ENCODE measurements around the gene IFITM1. TPM values are rescaled to one million over a fixed set of nuclear protein-coding genes. Genes with fewer than 3 reads are reported as not detected.
A peak's percentile ranks its signal among the peaks of the same experiment; 100 is the strongest.

The IFITM1 gene
- total RNA-seq, 1 experiment from 2014 or later = 544 TPM

- TF ChIP-seq, protein P1, sequence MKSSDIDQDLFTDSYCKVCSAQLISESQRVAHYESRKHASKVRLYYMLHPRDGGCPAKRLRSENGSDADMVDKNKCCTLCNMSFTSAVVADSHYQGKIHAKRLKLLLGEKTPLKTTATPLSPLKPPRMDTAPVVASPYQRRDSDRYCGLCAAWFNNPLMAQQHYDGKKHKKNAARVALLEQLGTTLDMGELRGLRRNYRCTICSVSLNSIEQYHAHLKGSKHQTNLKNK (CRISPR knock-in tag; IDR thresholded peaks at IDR 0.05) = 0 out of 2 replicates have a peak, but pooled peaks have one; percentile 4
- TF ChIP-seq SP1 (CRISPR knock-in tag; conservative IDR thresholded peaks at IDR 0.05) (no peak), IRF1 (CRISPR knock-in tag; IDR thresholded peaks at IDR 0.05) (no peak), NR1H2 (CRISPR knock-in tag; IDR thresholded peaks at IDR 0.05) (no peak), TP53 (CRISPR knock-in tag; IDR thresholded peaks at IDR 0.05) (no peak), USF2 (CRISPR knock-in tag; IDR thresholded peaks at IDR 0.05) (no peak), TCF7 (CRISPR knock-in tag; IDR thresholded peaks at IDR 0.05; ENCODE audit: low read depth) (no peak), NFATC4 (CRISPR knock-in tag; IDR thresholded peaks at IDR 0.05) (no peak), NR2C2 (CRISPR knock-in tag; IDR thresholded peaks at IDR 0.05) (no peak), RELA (CRISPR knock-in tag; IDR thresholded peaks at IDR 0.05; ENCODE audit: borderline replicate concordance) (no peak; the same call in 1 of the 2 replicates), ZBTB21 (CRISPR knock-in tag; IDR thresholded peaks at IDR 0.05; ENCODE audit: borderline replicate concordance) (no peak), ZNF671 (CRISPR knock-in tag; IDR thresholded peaks at IDR 0.05) (no peak), ATF2 (CRISPR knock-in tag; IDR thresholded peaks at IDR 0.05; ENCODE audit: borderline replicate concordance, low read depth) (no peak), IRF2 (CRISPR knock-in tag; IDR thresholded peaks at IDR 0.05; ENCODE audit: borderline replicate concordance, low read depth) (no peak), JAZF1 (CRISPR knock-in tag; IDR thresholded peaks at IDR 0.05) (no peak), ZNF232 (CRISPR knock-in tag; IDR thresholded peaks at IDR 0.05) (no peak), ZNF416 (CRISPR knock-in tag; IDR thresholded peaks at IDR 0.05) (no peak), SMAD4 (CRISPR knock-in tag; IDR thresholded peaks at IDR 0.05) (no peak), ATF1 (CRISPR knock-in tag; IDR thresholded peaks at IDR 0.05) (no peak), RORB (CRISPR knock-in tag; IDR thresholded peaks at IDR 0.05) (no peak)
- TF ChIP-seq, protein P2, sequence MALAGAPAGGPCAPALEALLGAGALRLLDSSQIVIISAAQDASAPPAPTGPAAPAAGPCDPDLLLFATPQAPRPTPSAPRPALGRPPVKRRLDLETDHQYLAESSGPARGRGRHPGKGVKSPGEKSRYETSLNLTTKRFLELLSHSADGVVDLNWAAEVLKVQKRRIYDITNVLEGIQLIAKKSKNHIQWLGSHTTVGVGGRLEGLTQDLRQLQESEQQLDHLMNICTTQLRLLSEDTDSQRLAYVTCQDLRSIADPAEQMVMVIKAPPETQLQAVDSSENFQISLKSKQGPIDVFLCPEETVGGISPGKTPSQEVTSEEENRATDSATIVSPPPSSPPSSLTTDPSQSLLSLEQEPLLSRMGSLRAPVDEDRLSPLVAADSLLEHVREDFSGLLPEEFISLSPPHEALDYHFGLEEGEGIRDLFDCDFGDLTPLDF (CRISPR knock-in tag; IDR thresholded peaks at IDR 0.05) = no peak
- TF ChIP-seq, protein P3, sequence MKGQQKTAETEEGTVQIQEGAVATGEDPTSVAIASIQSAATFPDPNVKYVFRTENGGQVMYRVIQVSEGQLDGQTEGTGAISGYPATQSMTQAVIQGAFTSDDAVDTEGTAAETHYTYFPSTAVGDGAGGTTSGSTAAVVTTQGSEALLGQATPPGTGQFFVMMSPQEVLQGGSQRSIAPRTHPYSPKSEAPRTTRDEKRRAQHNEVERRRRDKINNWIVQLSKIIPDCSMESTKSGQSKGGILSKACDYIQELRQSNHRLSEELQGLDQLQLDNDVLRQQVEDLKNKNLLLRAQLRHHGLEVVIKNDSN (CRISPR knock-in tag; IDR thresholded peaks at IDR 0.05) = peak; percentile 45
- TF ChIP-seq, protein P4, sequence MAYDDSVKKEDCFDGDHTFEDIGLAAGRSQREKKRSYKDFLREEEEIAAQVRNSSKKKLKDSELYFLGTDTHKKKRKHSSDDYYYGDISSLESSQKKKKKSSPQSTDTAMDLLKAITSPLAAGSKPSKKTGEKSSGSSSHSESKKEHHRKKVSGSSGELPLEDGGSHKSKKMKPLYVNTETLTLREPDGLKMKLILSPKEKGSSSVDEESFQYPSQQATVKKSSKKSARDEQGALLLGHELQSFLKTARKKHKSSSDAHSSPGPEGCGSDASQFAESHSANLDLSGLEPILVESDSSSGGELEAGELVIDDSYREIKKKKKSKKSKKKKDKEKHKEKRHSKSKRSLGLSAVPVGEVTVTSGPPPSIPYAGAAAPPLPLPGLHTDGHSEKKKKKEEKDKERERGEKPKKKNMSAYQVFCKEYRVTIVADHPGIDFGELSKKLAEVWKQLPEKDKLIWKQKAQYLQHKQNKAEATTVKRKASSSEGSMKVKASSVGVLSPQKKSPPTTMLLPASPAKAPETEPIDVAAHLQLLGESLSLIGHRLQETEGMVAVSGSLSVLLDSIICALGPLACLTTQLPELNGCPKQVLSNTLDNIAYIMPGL (CRISPR knock-in tag; IDR thresholded peaks at IDR 0.05) = 0 out of 2 replicates have a peak, but pooled peaks have one; percentile 17
These were observed 2.3 kb downstream of the IFITM1 start (continued) for GRCh38 chr11:316031-316701.
